Erythroblast (primary cell): ENCODE measurements around the gene STH.
"Not testable (repeated sequence)": the region's sequence is repeated elsewhere in the genome, so short reads cannot be mapped to it uniquely, and the experiment has no call there.

Experiments used
- DNase-seq, 2 experiments: peaks; one replicate each; lab custom pipeline; 2025; lab: John Stamatoyannopoulos, UW
- GATA1 ChIP-seq: IDR thresholded peaks from 2 replicates; pipeline ENCODE4 v1.6.1; 2011; ENCODE audit warnings: low read depth, mild to moderate bottlenecking, control low read depth, low read length, moderate library complexity
- POLR2A ChIP-seq: IDR thresholded peaks from 2 replicates; pipeline ENCODE4 v1.6.1; 2011; ENCODE audit warnings: mild to moderate bottlenecking, low read length

Gene STH

DNA sequence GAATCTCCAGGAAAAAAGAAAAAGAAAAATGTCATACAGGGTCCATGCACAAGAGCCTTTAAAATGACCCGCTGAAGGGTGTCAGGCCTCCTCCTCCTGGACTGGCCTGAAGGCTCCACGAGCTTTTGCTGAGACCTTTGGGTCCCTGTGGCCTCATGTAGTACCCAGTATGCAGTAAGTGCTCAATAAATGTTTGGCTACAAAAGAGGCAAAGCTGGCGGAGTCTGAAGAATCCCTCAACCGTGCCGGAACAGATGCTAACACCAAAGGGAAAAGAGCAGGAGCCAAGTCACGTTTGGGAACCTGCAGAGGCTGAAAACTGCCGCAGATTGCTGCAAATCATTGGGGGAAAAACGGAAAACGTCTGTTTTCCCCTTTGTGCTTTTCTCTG, 845 bp downstream of the STH start:
- TF ChIP-seq POLR2A (no peak), GATA1 (no peak)
- no peak for DNase-seq

DNA sequence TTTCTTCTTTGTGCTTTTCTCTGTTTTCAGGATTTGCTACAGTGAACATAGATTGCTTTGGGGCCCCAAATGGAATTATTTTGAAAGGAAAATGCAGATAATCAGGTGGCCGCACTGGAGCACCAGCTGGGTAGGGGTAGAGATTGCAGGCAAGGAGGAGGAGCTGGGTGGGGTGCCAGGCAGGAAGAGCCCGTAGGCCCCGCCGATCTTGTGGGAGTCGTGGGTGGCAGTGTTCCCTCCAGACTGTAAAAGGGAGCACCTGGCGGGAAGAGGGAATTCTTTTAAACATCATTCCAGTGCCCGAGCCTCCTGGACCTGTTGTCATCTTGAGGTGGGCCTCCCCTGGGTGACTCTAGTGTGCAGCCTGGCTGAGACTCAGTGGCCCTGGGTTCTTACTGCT, 1.2 kb downstream of the STH start:
- TF ChIP-seq GATA1: no peak
- no peak for TF ChIP-seq POLR2A
- DNase-seq: no peak

DNA sequence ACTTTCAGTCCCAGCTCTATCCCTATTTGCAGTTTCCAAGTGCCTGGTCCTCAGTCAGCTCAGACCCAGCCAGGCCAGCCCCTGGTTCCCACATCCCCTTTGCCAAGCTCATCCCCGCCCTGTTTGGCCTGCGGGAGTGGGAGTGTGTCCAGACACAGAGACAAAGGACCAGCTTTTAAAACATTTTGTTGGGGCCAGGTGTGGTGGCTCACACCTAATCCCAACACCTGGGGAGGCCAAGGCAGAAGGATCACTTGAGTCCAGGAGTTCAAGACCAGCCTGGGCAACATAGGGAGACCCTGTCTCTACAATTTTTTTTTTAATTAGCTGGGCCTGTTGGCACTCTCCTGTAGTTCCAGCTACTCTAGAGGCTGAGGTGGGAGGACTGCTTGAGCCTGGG, 1.7 kb downstream of the STH start:
- TF ChIP-seq GATA1 (no peak), POLR2A (no peak)
- DNase-seq: no peak

DNA sequence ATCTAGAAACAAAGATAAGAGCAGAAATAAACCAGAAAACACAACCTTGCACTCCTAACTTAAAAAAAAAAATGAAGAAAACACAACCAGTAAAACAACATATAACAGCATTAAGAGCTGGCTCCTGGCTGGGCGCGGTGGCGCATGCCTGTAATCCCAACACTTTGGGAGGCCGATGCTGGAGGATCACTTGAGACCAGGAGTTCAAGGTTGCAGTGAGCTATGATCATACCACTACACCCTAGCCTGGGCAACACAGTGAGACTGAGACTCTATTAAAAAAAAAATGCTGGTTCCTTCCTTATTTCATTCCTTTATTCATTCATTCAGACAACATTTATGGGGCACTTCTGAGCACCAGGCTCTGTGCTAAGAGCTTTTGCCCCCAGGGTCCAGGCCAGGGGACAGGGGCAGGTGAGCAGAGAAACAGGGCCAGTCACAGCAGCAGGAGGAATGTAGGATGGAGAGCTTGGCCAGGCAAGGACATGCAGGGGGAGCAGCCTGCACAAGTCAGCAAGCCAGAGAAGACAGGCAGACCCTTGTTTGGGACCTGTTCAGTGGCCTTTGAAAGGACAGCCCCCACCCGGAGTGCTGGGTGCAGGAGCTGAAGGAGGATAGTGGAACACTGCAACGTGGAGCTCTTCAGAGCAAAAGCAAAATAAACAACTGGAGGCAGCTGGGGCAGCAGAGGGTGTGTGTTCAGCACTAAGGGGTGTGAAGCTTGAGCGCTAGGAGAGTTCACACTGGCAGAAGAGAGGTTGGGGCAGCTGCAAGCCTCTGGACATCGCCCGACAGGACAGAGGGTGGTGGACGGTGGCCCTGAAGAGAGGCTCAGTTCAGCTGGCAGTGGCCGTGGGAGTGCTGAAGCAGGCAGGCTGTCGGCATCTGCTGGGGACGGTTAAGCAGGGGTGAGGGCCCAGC, 2.6 kb downstream of the STH start:
- DNase-seq: no peak
- TF ChIP-seq GATA1 (no peak), POLR2A (no peak)

DNA sequence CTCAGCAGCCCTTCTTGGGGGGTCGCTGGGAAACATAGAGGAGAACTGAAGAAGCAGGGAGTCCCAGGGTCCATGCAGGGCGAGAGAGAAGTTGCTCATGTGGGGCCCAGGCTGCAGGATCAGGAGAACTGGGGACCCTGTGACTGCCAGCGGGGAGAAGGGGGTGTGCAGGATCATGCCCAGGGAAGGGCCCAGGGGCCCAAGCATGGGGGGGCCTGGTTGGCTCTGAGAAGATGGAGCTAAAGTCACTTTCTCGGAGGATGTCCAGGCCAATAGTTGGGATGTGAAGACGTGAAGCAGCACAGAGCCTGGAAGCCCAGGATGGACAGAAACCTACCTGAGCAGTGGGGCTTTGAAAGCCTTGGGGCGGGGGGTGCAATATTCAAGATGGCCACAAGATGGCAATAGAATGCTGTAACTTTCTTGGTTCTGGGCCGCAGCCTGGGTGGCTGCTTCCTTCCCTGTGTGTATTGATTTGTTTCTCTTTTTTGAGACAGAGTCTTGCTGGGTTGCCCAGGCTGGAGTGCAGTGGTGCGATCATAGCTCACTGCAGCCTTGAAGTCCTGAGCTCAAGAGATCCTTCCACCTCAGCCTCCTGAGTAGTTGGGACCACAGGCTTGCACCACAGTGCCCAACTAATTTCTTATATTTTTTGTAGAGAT, 3.4 kb downstream of the STH start:
- TF ChIP-seq POLR2A (no peak), GATA1 (no peak)
- peak; percentile 56 to 79 for DNase-seq

DNA sequence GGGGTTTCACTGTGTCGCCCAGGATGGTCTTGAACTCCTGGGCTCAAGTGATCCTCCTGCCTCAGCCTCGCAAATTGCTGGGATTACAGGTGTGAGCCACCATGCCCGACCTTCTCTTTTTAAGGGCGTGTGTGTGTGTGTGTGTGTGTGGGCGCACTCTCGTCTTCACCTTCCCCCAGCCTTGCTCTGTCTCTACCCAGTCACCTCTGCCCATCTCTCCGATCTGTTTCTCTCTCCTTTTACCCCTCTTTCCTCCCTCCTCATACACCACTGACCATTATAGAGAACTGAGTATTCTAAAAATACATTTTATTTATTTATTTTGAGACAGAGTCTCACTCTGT, 3.9 kb downstream of the STH start:
- no peak for TF ChIP-seq GATA1
- TF ChIP-seq POLR2A: no peak
- DNase-seq: no peak

DNA sequence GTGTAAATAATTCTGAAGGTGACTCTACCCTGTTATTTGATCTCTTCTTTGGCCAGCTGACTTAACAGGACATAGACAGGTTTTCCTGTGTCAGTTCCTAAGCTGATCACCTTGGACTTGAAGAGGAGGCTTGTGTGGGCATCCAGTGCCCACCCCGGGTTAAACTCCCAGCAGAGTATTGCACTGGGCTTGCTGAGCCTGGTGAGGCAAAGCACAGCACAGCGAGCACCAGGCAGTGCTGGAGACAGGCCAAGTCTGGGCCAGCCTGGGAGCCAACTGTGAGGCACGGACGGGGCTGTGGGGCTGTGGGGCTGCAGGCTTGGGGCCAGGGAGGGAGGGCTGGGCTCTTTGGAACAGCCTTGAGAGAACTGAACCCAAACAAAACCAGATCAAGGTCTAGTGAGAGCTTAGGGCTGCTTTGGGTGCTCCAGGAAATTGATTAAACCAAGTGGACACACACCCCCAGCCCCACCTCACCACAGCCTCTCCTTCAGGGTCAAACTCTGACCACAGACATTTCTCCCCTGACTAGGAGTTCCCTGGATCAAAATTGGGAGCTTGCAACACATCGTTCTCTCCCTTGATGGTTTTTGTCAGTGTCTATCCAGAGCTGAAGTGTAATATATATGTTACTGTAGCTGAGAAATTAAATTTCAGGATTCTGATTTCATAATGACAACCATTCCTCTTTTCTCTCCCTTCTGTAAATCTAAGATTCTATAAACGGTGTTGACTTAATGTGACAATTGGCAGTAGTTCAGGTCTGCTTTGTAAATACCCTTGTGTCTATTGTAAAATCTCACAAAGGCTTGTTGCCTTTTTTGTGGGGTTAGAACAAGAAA, 5.1 kb downstream of the STH start:
- TF ChIP-seq POLR2A: no peak
- no peak for TF ChIP-seq GATA1
- no peak for DNase-seq

DNA sequence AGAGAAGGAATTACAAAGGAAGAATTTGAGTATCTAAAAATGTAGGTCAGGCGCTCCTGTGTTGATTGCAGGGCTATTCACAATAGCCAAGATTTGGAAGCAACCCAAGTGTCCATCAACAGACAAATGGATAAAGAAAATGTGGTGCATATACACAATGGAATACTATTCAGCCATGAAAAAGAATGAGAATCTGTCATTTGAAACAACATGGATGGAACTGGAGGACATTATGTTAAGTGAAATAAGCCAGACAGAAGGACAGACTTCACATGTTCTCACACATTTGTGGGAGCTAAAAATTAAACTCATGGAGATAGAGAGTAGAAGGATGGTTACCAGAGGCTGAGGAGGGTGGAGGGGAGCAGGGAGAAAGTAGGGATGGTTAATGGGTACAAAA, 7.0 kb downstream of the STH start:
- DNase-seq: not testable (repeated sequence)

DNA sequence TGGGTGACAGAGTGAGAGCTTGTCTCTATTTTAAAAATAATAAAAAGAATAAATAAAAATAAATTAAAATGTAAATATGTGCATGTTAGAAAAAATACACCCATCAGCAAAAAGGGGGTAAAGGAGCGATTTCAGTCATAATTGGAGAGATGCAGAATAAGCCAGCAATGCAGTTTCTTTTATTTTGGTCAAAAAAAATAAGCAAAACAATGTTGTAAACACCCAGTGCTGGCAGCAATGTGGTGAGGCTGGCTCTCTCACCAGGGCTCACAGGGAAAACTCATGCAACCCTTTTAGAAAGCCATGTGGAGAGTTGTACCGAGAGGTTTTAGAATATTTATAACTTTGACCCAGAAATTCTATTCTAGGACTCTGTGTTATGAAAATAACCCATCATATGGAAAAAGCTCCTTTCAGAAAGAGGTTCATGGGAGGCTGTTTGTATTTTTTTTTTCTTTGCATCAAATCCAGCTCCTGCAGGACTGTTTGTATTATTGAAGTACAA, 8.5 kb downstream of the STH start:
- TF ChIP-seq POLR2A (no peak), GATA1 (no peak)
- no peak for DNase-seq

DNA sequence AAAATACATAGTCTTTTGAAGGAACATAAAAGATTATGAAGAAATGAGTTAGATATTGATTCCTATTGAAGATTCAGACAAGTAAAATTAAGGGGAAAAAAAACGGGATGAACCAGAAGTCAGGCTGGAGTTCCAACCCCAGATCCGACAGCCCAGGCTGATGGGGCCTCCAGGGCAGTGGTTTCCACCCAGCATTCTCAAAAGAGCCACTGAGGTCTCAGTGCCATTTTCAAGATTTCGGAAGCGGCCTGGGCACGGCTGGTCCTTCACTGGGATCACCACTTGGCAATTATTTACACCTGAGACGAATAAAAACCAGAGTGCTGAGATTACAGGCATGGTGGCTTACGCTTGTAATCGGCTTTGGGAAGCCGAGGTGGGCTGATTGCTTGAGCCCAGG, 9.5 kb downstream of the STH start:
- TF ChIP-seq GATA1 (no peak), POLR2A (no peak)
- no peak for DNase-seq

DNA sequence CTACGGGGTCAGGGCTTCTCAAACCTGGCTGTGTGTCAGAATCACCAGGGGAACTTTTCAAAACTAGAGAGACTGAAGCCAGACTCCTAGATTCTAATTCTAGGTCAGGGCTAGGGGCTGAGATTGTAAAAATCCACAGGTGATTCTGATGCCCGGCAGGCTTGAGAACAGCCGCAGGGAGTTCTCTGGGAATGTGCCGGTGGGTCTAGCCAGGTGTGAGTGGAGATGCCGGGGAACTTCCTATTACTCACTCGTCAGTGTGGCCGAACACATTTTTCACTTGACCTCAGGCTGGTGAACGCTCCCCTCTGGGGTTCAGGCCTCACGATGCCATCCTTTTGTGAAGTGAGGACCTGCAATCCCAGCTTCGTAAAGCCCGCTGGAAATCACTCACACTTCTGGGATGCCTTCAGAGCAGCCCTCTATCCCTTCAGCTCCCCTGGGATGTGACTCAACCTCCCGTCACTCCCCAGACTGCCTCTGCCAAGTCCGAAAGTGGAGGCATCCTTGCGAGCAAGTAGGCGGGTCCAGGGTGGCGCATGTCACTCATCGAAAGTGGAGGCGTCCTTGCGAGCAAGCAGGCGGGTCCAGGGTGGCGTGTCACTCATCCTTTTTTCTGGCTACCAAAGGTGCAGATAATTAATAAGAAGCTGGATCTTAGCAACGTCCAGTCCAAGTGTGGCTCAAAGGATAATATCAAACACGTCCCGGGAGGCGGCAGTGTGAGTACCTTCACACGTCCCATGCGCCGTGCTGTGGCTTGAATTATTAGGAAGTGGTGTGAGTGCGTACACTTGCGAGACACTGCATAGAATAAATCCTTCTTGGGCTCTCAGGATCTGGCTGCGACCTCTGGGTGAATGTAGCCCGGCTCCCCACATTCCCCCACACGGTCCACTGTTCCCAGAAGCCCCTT, 10.9 kb downstream of the STH start:
- TF ChIP-seq GATA1: no peak
- no peak for TF ChIP-seq POLR2A
- no peak for DNase-seq

DNA sequence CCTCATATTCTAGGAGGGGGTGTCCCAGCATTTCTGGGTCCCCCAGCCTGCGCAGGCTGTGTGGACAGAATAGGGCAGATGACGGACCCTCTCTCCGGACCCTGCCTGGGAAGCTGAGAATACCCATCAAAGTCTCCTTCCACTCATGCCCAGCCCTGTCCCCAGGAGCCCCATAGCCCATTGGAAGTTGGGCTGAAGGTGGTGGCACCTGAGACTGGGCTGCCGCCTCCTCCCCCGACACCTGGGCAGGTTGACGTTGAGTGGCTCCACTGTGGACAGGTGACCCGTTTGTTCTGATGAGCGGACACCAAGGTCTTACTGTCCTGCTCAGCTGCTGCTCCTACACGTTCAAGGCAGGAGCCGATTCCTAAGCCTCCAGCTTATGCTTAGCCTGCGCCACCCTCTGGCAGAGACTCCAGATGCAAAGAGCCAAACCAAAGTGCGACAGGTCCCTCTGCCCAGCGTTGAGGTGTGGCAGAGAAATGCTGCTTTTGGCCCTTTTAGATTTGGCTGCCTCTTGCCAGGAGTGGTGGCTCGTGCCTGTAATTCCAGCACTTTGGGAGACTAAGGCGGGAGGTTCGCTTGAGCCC, 11.6 kb downstream of the STH start:
- DNase-seq: no peak
- TF ChIP-seq POLR2A (no peak), GATA1 (no peak)
